ENCODE results near the gene NEURL3. TPM values are rescaled to one million over a fixed set of nuclear protein-coding genes. Genes with fewer than 3 reads are reported as not detected.

NEURL3 gene
- total and polyA plus RNA-seq, 9 of the 15 experiments (the other 6 are each of a cell fraction or from before 2014, with no cell fraction given) = not detected

DNA sequence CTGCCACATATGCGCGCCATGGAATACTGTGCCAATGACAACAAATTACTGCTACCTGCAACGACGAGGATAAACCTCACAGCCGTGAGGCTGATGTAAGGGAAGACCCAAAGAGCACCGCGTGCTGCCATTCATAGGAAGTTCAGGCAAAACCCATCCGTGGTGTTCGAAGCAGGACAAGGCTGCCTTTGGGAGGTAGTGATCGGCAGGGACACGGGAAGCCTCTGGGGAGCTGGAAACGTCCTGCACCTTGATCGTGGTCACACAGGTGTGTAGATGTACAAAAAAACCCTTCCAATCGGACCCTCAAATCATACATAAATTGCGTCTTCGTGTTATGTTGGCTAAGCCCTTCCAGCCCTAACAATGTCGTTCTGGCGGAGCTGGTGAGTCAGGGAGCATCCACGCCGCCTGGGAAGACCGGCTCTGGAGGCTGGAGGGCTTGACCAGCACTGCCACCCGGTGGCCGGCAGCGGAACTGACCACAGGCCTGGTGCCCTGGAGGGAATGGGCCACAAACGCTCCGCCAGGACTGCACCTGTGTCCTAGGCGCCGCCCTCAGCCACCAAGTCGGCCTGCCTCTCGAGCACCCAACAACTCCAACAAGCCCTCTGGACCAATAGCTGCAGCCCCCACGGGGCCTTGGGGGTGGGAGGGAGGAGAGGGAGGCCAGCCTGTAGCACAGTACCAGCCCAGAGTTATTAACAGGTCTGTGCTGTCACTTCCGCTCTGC, 4.1 kb upstream of the NEURL3 start (continued):
- TF ChIP-seq FOXO4 (CRISPR knock-in tag; IDR thresholded peaks at IDR 0.05) = no peak
- no peak for TF ChIP-seq PML (IDR thresholded peaks at IDR 0.05; ENCODE audit: low read length)
- TF ChIP-seq, protein P1, sequence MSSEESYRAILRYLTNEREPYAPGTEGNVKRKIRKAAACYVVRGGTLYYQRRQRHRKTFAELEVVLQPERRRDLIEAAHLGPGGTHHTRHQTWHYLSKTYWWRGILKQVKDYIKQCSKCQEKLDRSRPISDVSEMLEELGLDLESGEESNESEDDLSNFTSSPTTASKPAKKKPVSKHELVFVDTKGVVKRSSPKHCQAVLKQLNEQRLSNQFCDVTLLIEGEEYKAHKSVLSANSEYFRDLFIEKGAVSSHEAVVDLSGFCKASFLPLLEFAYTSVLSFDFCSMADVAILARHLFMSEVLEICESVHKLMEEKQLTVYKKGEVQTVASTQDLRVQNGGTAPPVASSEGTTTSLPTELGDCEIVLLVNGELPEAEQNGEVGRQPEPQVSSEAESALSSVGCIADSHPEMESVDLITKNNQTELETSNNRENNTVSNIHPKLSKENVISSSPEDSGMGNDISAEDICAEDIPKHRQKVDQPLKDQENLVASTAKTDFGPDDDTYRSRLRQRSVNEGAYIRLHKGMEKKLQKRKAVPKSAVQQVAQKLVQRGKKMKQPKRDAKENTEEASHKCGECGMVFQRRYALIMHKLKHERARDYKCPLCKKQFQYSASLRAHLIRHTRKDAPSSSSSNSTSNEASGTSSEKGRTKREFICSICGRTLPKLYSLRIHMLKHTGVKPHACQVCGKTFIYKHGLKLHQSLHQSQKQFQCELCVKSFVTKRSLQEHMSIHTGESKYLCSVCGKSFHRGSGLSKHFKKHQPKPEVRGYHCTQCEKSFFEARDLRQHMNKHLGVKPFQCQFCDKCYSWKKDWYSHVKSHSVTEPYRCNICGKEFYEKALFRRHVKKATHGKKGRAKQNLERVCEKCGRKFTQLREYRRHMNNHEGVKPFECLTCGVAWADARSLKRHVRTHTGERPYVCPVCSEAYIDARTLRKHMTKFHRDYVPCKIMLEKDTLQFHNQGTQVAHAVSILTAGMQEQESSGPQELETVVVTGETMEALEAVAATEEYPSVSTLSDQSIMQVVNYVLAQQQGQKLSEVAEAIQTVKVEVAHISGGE (CRISPR knock-in tag; IDR thresholded peaks at IDR 0.05) = no peak
- TF ChIP-seq PATZ1 (CRISPR knock-in tag; IDR thresholded peaks at IDR 0.05; ENCODE audit: borderline replicate concordance) = no peak
- TF ChIP-seq NCOA1 (IDR thresholded peaks at IDR 0.05; ENCODE audit: low read depth) = no peak
- TF ChIP-seq, protein P2, sequence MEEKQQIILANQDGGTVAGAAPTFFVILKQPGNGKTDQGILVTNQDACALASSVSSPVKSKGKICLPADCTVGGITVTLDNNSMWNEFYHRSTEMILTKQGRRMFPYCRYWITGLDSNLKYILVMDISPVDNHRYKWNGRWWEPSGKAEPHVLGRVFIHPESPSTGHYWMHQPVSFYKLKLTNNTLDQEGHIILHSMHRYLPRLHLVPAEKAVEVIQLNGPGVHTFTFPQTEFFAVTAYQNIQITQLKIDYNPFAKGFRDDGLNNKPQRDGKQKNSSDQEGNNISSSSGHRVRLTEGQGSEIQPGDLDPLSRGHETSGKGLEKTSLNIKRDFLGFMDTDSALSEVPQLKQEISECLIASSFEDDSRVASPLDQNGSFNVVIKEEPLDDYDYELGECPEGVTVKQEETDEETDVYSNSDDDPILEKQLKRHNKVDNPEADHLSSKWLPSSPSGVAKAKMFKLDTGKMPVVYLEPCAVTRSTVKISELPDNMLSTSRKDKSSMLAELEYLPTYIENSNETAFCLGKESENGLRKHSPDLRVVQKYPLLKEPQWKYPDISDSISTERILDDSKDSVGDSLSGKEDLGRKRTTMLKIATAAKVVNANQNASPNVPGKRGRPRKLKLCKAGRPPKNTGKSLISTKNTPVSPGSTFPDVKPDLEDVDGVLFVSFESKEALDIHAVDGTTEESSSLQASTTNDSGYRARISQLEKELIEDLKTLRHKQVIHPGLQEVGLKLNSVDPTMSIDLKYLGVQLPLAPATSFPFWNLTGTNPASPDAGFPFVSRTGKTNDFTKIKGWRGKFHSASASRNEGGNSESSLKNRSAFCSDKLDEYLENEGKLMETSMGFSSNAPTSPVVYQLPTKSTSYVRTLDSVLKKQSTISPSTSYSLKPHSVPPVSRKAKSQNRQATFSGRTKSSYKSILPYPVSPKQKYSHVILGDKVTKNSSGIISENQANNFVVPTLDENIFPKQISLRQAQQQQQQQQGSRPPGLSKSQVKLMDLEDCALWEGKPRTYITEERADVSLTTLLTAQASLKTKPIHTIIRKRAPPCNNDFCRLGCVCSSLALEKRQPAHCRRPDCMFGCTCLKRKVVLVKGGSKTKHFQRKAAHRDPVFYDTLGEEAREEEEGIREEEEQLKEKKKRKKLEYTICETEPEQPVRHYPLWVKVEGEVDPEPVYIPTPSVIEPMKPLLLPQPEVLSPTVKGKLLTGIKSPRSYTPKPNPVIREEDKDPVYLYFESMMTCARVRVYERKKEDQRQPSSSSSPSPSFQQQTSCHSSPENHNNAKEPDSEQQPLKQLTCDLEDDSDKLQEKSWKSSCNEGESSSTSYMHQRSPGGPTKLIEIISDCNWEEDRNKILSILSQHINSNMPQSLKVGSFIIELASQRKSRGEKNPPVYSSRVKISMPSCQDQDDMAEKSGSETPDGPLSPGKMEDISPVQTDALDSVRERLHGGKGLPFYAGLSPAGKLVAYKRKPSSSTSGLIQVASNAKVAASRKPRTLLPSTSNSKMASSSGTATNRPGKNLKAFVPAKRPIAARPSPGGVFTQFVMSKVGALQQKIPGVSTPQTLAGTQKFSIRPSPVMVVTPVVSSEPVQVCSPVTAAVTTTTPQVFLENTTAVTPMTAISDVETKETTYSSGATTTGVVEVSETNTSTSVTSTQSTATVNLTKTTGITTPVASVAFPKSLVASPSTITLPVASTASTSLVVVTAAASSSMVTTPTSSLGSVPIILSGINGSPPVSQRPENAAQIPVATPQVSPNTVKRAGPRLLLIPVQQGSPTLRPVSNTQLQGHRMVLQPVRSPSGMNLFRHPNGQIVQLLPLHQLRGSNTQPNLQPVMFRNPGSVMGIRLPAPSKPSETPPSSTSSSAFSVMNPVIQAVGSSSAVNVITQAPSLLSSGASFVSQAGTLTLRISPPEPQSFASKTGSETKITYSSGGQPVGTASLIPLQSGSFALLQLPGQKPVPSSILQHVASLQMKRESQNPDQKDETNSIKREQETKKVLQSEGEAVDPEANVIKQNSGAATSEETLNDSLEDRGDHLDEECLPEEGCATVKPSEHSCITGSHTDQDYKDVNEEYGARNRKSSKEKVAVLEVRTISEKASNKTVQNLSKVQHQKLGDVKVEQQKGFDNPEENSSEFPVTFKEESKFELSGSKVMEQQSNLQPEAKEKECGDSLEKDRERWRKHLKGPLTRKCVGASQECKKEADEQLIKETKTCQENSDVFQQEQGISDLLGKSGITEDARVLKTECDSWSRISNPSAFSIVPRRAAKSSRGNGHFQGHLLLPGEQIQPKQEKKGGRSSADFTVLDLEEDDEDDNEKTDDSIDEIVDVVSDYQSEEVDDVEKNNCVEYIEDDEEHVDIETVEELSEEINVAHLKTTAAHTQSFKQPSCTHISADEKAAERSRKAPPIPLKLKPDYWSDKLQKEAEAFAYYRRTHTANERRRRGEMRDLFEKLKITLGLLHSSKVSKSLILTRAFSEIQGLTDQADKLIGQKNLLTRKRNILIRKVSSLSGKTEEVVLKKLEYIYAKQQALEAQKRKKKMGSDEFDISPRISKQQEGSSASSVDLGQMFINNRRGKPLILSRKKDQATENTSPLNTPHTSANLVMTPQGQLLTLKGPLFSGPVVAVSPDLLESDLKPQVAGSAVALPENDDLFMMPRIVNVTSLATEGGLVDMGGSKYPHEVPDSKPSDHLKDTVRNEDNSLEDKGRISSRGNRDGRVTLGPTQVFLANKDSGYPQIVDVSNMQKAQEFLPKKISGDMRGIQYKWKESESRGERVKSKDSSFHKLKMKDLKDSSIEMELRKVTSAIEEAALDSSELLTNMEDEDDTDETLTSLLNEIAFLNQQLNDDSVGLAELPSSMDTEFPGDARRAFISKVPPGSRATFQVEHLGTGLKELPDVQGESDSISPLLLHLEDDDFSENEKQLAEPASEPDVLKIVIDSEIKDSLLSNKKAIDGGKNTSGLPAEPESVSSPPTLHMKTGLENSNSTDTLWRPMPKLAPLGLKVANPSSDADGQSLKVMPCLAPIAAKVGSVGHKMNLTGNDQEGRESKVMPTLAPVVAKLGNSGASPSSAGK (IDR thresholded peaks at IDR 0.05) = peak; percentile 63
- TF ChIP-seq XRCC5 (IDR thresholded peaks at IDR 0.05; ENCODE audit: low read depth, low read length) = peak; percentile 58; the same call in 1 of the 2 replicates

All from K562 (cell line).